NCI-H748 (cell line): ENCODE measurements around the gene ROR2.

Experiments used
- DNase-seq: peaks from one replicate; lab custom pipeline; 2025; ENCODE audit not compliant: unreplicated experiment; lab: John Stamatoyannopoulos, UW

Gene ROR2

GRCh38 chr9:91820126-91820750 is 129.8 kb downstream of the ROR2 start:
- DNase-seq: no peak

GRCh38 chr9:91818647-91819403 is 131.2 kb downstream of the ROR2 start:
- no peak for DNase-seq

DNA sequence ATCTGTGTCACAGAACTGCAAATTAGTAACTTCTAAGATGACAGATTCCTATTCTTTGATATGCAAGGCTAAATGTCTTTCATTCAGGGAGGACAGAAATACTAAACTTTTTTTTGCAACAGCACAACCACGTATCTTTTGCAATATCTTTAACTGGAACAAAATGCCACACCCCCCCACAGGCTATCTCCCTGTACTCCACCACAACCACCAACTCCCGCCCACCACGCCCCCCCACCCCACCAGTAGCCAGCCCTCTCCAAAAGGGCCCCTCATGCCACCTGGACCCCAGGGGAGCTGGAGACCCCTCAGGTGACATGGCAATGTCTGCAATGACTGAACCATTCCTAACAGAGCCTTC is 131.8 kb downstream of the ROR2 start:
- DNase-seq: no peak

DNA sequence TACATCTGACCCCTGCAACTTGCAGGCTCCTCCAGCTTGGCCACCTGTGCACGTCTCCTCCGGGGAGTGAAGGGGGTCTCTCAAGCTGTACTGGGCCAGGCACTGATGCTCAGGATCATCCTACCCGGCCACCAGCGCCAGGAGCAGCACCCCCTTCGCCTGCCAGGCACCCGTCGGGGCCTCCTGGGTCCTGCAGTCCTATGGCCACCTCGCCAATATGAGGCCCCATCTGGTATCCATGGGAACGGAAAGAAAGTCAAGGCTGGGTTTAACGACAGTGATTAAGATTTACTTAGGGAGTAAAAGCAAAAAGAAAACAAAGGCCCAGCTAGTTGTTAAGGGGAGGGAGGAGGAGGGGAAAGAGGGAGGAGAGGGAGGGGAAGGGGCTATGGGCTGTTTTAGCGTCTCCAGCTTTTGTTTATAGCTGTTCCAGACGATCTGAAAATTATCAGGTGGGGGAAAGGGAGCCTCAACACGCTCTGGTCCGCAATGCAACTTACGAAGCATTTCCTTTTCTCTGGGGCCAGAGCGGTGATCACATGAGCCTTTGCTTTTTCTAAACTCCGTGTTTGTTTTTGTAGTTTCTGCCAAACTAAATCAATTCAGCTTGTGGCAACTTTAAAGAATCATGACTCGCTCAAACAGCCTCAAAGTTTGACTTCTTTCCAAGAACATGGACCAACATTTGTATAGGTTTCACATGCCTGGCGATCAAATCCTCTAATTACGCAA is 132.4 kb downstream of the ROR2 start:
- peak; percentile 60 for DNase-seq

DNA sequence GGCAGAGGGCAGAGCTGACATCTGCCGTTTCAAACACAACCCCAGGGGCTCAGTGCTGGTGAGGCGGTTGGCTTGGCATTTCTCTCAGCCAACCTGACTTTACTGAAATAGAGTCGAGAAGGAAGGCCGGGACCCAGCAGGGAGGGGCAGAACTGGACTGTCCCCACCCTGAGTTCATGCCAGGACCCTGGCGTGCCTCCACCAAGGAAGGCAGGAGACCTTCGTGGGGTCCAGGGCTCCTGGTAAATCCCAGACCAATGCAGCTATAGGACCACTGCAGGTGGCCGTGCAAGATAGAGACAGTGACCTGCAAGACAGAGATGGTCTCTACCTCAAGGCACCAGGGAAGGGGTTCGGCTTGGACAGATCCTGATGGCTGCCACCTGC is 132.9 kb downstream of the ROR2 start:
- no peak for DNase-seq

GRCh38 chr9:91816356-91816755 is 133.7 kb downstream of the ROR2 start:
- no peak for DNase-seq

GRCh38 chr9:91815896-91816295 is 134.1 kb downstream of the ROR2 start:
- DNase-seq: no peak

- DNase-seq: no peak
Measured at GRCh38 chr9:91814753-91815152, 135.3 kb downstream of the ROR2 start.

- DNase-seq: no peak
Measured at GRCh38 chr9:91814201-91814600, 135.8 kb downstream of the ROR2 start.

GRCh38 chr9:91813176-91813795 is 136.7 kb downstream of the ROR2 start:
- DNase-seq: peak; percentile 24

- no peak for DNase-seq
Measured at GRCh38 chr9:91812191-91812590, 137.8 kb downstream of the ROR2 start.

DNA sequence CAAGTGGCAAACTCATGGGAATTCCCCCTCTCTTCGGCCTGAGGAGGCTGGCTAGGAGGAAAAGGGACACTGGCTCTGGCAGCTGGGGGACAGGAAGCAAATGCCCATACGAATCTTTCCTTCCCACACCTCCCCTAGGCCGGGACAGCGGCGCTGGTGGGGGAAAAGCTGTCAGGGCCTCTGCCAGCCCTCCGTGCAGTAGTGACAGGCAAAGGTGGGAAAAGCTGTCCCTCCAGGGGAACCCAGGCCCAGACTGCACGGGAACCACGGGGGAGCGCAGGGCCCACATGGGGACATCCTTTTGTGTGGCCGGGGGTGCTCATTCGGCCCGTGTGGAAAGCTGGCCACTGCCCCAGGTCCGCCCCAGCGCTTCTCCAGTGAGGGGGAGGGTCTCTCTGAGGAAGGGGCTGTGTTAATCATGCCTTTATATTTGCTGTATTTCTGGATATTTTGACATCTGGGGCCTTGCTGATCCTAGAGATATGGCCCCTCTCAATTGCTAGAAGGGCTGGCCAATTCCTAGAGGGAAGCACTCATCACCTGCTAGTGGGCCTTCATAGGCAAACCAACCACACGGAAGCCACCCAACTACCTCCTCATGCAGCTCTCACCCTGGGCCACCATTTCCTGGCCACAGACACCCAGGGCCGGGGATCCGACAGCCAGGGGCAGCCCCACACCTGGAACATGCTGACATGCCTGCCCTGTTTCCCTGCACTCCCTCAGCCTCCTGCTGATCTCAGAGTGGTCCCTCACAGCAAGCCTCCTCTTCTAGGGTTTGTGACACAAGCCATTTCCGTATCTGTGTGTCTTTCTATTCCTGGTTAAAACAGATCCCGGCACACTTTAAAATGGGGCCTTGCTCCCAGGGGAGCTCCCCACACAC is 138.8 kb downstream of the ROR2 start:
- DNase-seq: no peak

- no peak for DNase-seq
Measured at GRCh38 chr9:91810286-91810905, 139.6 kb downstream of the ROR2 start.

DNA sequence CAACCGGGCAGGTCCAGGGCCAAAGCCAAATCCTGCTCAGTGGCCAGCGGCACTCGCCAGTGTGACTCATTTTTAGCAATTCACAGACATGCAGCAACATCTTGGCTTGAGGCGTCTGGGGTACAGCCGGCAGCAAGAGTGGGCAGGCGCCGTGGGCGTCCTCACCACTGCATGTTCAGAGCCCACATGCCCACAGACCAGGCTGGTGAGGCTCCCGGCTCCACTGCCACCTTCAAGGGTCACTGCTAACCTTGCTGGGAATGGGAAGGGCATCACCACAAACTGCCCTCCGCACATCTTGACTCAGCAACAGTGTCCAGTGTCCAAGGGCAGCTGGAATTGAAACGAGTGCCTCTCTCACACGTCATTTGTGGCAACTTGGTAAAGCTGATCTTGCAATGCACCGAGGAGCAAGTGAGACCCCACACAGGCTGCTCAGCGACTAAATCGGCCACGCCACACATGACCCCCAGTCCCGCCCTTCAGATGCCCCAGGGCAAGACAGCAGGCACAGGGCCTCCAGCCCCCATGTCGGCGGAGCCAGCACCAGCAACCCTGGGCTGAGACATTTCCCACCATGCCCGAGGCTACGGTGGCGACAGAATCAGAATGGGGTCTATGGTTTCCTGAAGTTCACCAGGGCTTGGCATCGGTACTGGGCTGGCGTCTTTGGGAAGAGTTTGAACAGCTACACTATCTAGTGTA is 140.3 kb downstream of the ROR2 start:
- no peak for DNase-seq

GRCh38 chr9:91807643-91808246 is 142.3 kb downstream of the ROR2 start:
- no peak for DNase-seq

DNA sequence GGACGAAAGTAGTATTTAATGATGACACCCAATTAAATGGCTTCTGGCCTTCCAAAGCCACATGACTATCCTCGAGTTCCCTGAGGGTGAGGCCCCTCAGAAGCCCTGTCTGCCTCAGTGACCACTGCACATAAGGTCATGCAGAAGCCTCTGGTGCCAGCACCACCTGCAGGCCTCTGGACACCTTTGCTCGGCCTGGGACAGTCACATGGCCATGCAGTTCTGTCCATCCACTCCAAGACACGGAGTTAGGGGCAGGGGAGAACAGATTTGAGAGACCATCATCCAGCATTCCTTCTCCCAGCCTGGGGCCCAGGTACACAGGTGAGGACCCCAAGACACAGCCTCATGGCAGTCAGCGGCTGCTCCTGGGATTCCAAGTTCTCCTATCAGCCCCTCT is 145.0 kb downstream of the ROR2 start:
- no peak for DNase-seq

DNA sequence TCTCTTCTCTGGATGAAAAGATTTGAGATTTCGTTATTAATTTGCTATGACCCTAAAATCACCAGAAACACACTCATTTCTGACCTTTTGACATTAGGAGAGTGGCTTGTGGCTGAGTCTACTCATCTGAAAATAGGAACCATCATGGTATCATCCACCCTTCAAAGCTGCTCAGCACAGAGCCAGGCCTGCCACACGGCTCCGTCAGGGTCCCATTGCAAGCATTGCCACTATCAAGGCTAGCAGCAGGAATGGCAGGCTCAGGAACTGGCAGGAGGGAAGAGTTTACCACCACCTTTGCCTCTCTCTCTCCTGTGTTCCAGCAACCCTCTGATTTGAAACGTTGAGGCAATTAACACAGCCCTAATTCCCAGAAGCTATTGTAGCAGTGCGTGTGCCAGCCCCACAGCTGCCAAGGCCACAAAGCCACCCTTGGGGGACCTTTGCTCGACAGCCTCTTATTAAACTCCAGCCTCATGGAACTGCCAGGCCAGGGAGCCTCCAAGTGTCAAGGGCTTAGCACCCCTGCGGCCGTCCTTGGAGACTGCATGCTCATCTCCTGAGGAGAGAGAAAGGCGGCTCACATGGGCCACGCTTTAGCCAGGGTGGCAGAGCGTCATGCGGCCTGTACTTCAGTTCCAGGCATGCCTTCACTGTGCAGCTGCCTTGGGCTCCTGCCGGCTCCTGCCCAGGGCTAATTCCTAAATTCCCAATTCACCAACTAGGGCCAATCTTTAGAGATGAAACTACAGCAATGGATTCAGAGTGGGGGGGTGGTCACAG is 145.9 kb downstream of the ROR2 start:
- DNase-seq: no peak

GRCh38 chr9:91803151-91803940 is 146.7 kb downstream of the ROR2 start:
- DNase-seq: no peak
